HepG2 (cell line): ENCODE results near the gene BCAS1. TPM values are rescaled to one million over a fixed set of nuclear protein-coding genes. Genes with fewer than 3 reads are reported as not detected.
A peak's percentile ranks its signal among the peaks of the same experiment; 100 is the strongest.

Experiments
- PHF8 ChIP-seq: sonication (generic); formaldehyde crosslinking; IDR thresholded peaks from 2 replicates; pipeline ENCODE4 v1.5.0; 2020; ENCODE audit warnings: missing genetic modification reagents
- TMF1 ChIP-seq: sonication (generic); formaldehyde crosslinking; IDR thresholded peaks from 2 replicates; pipeline ENCODE4 v1.8.1; 2022; ENCODE audit warnings: low read depth, missing genetic modification reagents
- TRIM24 ChIP-seq: sonication (generic); formaldehyde crosslinking; IDR thresholded peaks from 2 replicates; pipeline ENCODE4 v1.8.0; 2022; ENCODE audit warnings: mild to moderate bottlenecking, missing genetic modification reagents
- ZHX2 ChIP-seq, 2 experiments: sonication (generic) in 1 of 2; formaldehyde crosslinking in 1 of 2; IDR thresholded peaks; 2 replicates each; pipeline versions ENCODE4 v1.6.1 to v1.9.0; 2014 to 2022; ENCODE audit warnings: antibody characterized with exemption in 1 of 2, borderline replicate concordance in 1 of 2, inconsistent platforms in 1 of 2, low read depth in 1 of 2, missing genetic modification reagents in 1 of 2
- ZNF33B ChIP-seq: sonication (generic); formaldehyde crosslinking; IDR thresholded peaks from 2 replicates; pipeline ENCODE4 v1.5.1; 2020; ENCODE audit warnings: mild to moderate bottlenecking, missing genetic modification reagents
- ZNF530 ChIP-seq: sonication (generic); formaldehyde crosslinking; IDR thresholded peaks from 2 replicates; pipeline ENCODE4 v1.5.0; 2020; ENCODE audit warnings: low read depth, mild to moderate bottlenecking, missing genetic modification reagents
- polyA plus RNA-seq, 8 experiments: library from polyadenylated mRNA; depleted of rRNA in 3 of 8; stranded (reverse) in 7 of 8; unstranded in 1 of 8; fragments of >200 nt; fragmentation: Illumina TruSeq in 4 of 8; extraction: Trizol in 4 of 8; gene quantifications; 2 replicates each; pipeline versions ENCODE4 v1.2.1 to v1.2.3, GENCODE V29; 2011 to 2016; ENCODE audit warnings: low read depth in 4 of 8, missing spikeins in 1 of 8, mixed read lengths in 1 of 8; ENCODE audit not compliant: insufficient read depth in 1 of 8
- total RNA-seq, 5 experiments: library from RNA; depleted of rRNA; stranded (reverse); fragments of >200 nt; fragmentation: Illumina TruSeq; extraction: Trizol; gene quantifications; 2 replicates each; pipeline ENCODE4 v1.2.3, GENCODE V29; 2016; ENCODE audit warnings: low read depth in 1 of 5
- TF ChIP-seq, protein P1 (sequence below): sonication (generic); formaldehyde crosslinking; IDR thresholded peaks from 2 replicates; pipeline ENCODE4 v1.9.0; 2021; ENCODE audit warnings: missing genetic modification reagents, mild to moderate bottlenecking, borderline replicate concordance

The BCAS1 gene
- total and polyA plus RNA-seq, 2 of the 13 experiments (the other 11 are each of a cell fraction or from before 2014, with no cell fraction given), result 0.55 to 0.91 TPM

GRCh38 chr20:53941680-53942471 is 128.5 kb downstream of the BCAS1 start (continued):
- TF ChIP-seq ZNF33B (no peak), TRIM24 (CRISPR knock-in tag) (no peak), ZNF530 (no peak), ZHX2 (IDR thresholded peaks at IDR 0.05; ENCODE audit: low read depth) (no peak), ZHX2 (CRISPR knock-in tag; IDR thresholded peaks at IDR 0.05; ENCODE audit: borderline replicate concordance) (peak; percentile 46; the same call in 1 of the 2 replicates), PHF8 (peak; percentile 3; the same call in 1 of the 2 replicates), TMF1 (CRISPR knock-in tag) (no peak)
- TF ChIP-seq, protein P1, sequence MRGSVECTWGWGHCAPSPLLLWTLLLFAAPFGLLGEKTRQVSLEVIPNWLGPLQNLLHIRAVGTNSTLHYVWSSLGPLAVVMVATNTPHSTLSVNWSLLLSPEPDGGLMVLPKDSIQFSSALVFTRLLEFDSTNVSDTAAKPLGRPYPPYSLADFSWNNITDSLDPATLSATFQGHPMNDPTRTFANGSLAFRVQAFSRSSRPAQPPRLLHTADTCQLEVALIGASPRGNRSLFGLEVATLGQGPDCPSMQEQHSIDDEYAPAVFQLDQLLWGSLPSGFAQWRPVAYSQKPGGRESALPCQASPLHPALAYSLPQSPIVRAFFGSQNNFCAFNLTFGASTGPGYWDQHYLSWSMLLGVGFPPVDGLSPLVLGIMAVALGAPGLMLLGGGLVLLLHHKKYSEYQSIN (CRISPR knock-in tag), result no peak
